NCI-H510A treated with DMSO at 0.1 percent for 48 hours (cell line): ENCODE measurements around the gene ALDH3A1.

ENCODE experiments used
- DNase-seq: peaks from one replicate; lab custom pipeline; 2025; lab: John Stamatoyannopoulos, UW

The ALDH3A1 gene

GRCh38 chr17:19719355-19720209, 28.5 kb downstream of the ALDH3A1 start:
- DNase-seq: no peak

DNA sequence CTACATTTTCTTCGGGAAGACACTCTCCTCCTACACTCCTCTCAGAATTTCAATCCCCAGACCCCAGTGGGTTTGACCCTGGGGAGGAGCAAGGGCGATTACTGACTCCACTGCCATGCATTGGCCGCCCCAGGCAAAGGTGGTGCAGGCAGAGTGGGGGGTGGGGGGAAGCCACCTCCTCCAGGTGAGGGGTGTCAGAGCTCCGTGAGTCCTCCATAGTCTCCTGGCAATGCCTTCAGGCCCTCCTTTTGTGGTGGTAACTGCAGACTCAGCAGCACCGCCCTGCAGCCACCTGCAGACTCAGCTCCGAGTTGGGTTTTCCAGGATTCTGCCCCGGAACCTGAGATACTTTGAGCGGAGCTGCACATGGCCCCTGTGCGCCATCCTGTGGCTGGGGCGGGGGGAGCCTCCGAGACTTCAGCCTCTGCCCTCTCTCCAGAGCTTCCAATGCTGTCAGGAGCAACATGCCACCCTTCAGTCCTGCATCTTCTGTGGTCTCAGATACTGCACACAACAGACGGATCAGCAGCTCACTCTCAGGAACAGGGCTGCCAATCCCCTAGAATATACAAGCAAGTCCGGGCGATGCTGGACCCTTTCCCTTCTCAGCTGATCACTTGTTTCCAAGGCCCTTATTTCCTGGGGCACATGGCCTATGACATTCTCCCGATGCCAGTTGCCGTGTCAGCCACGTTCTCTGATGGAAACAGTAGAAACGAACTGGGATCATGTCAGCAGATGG, 29.3 kb downstream of the ALDH3A1 start:
- DNase-seq: no peak

DNA sequence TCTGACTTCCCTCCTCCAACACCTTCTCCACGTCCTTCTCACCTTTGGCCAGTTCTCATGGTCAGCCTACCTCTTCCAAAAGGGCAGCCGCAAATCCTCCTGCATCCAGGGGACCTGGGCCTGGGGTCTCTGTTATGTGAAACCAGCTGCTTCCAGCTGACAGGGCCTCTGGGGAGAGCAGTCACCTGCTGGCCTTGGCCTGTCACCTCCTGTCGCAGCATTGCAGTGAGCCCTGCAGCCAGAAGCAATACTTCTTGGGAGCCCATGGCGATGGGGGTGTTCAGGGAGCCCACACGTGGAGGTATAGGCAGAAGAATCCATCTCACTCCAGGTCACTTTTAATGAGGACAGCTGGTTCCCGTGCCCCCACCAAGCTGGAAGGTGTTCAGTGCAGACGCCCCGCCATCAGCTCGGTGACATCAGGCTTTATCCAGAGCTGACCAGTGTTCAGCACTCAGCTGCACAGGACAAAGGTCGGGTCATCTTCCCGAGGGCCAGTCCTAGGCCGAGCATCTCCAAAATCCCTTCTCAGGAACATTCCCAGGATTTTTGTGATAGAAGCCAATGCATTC, 30.0 kb downstream of the ALDH3A1 start:
- no peak for DNase-seq

- DNase-seq: no peak
Observed at GRCh38 chr17:19717411-19717908, 30.6 kb downstream of the ALDH3A1 start.

DNA sequence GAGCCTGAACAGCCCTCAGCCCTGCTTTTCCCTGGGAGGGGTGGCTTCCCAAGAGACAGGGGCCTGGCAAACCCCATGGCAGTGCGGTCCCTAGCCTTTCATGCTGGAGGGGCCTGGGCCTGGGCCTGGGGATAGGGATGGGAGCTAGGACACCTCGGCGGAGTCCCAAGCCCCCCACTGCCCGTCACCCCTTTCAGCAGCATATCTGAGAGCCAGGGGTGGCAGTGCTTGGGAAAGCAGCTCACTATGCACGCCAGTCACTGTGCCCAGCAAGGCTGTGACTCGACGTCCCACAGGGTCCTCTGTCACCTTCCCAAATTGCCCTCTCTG, 31.1 kb downstream of the ALDH3A1 start:
- no peak for DNase-seq

DNA sequence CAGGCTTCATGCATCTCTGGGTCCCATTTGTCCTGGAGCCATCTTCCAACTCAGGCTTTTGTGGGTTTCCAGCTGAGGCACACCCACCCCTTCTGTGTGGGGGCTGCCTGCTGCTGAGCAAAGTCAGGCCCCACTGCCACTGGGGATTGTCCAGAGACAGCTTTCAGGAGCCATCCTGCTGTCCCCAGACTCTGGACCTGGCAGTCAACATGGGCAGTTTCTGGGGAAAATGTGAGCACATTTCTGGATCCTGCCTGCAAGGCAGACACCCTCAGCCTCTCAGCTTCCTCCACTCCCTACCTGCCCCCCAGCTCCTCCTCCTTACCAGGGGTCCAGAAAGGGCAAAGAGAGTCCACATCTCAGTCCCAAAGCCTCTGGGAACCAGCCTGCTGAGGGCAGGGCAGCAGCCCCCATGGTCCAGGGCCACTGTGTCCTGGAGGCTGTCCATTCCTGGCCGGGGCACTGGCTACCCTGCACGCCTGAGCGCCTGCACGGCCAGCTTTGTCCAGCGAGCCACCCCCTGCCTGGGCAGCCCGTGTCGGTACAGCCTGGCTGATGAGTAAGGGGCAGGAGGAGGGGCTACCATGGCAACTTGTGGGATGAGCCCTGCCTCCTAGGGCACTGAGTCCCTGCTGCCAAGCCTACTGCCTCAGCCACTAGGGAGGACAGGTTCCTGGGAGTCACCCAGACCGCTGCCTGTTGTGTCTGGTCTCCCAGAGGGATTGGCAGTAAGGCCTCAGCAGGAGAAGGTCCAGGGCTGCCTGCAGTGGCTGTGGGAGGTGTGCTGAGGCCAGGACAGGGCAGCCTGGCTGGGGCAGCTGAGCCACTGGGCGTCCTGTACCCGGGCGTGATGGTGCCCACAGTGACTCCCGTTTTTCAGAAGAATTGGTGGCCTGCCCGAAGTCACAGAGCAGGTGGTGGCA, 31.7 kb downstream of the ALDH3A1 start, which contains the start of gene SLC47A2:
Gene SLC47A2, minus strand, starts transcription at position 477 of the 923 bp plus-strand sequence. Its CDS starts 29 bp downstream, at position 448.
- no peak for DNase-seq

DNA sequence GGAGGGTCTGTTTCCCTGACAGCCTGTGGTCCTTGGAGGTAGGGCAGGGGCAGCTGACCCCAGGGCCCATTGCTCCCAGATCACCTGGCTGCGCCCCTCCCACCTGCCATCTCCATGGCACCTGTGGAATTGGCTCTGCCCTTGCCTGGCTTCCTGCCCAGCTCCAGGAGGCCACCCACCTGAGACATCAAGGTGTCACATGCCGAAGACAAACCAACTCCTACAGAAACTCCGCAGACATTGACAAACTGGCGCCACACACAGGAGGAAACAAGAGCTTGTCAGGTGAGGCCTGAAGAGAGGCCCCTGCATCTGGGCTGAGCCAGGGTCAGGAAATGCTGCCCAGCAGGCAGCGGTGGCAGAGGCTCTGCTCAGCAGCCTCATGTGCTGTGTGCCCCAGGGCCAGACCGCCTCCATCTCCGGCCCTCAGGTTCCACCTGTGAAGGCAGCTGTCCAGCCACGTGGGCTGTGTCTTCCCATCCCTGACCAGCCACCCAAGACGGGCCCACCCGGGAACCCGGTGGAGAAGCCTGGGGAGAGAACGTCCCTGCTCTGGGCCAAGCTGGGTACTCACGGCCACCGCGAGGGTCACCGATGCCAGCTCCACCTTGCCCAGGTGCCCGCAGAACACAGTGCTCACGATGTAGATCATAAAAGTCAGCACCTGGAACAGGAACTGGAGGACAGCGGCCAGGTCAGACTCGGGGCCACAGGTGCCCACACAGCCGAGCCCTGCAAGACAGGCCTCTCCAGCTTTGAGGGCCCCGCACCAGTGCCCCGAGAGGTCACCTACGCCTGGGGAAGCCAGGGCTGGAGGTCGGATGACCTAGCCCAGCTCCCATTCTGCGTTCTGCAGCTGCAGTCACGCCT, 33.3 kb downstream of the ALDH3A1 start:
- peak; percentile 84 for DNase-seq

DNA sequence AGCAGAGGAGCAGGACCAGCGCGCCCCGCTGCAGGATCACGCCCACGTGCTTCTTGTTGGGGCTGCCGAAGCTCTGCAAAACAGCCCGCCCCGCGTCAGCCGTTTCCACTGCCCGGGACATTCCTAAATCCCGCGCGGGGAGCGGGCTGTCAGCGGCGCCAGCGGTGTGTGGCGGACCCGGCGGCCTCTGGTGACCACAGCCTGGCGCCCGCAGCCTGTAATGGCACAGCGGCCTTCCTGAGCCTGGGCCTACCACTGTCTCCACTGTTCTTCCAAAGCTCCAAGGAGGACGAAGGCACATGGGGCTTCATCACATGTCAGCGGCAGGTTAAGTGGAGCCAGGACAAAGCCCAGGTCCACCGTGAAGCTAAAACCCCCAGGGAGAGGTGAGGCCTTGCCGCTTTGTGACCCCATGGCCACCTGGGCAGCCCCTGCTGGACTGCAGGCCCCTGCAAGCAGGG, 34.2 kb downstream of the ALDH3A1 start:
- DNase-seq: no peak

- no peak for DNase-seq
Observed at GRCh38 chr17:19713462-19713861, 34.6 kb downstream of the ALDH3A1 start.

GRCh38 chr17:19712436-19713004, 35.6 kb downstream of the ALDH3A1 start:
- DNase-seq: no peak

DNA sequence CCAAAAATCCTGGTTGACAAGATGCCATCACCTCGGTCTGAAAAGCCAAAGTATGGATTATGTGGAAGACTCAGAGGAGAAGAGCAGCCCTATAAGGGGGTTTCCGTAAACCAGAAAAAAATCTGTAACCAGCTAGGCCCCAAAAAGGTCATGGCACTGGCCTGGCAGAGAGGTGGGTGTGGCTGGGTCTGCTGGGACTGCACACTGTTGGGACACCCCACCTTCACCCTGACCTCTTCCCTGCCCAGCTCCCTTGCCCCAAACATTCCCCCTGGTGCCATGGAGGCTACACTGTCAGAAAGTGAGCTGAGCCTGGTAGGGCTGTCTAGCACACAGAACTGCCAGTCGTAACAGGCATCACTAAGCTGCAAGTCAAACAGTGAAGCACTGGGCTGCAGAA, 38.3 kb downstream of the ALDH3A1 start:
- no peak for DNase-seq

DNA sequence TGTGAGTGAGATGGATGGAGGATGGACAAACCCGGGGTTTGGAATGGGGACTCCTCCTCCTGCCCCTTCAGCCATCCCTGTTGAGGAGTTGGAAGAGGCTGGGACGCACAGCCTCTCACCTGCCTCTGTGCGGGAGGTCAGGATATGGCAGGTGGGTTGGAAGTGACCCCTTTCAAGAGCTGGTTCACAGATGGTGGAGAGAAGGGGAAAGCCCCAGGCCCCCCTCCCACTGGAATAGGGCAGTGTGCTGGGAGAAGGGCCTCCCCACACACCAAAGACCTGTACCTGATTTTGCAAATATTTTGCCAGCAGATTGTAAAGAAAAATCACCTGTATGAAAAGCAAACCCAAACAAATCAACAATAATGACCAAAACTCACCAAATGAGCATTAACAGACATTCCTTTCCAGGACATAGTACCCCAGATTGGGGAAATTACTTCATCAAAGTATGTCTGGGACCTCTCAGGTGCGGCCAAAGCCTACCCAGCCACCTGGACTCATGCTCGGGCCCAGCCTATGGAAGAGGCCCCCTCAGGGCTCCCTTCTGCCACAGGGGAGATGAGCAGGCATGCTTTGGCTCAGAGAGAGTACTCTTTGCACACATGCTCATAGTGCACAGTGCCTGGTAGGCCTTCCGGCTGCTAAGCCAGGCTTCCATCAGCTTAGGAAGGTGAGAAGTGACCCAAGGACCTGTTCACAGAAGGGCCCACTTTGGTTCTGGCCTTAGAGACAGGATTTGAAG, 39.5 kb downstream of the ALDH3A1 start:
- no peak for DNase-seq

GRCh38 chr17:19707728-19708221, 40.3 kb downstream of the ALDH3A1 start:
- DNase-seq: no peak

DNA sequence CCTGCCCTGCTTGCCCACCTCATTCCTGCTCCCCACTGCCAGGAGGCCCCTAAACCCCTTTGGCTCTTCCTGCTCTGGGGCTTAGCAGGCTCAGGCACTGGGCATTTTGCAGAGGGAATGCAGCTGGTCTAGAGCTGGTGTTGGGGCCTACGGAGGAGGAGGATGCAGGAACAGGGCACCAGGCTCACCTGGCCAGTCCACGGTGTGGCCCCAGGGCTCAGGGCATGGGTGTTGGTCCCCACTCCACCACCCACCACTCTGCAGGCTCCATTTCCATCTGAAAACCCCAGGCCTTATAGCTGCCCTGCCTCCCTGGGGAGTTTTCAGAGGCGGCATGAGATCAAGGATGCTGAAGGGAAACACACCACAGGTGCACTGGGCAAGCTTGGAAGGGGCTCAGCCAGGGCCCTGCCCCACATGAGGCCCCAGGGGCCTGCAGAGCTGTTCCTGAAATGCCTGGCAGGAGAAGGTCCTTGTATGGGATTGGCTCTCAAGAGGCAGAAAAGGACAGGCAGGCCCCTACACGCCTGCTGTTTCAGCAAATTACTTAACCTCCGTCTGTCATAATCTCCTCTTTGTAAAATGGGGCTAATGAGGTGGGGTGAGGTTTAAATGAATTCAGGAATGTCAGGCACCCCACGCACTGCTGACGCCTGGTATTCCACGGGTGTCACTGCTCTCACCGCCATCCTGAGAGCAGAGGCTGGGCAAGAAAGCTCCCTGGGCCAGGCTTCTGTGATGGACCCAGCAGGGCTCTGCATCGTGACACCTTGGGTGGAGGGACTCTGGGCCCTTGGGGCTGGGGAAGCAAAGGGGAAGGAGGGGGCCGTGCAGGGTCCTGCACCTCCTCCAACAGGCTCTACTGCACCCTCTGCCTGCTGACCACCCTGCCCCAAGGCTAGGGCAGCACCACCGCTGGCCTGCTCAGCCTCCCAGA, 41.0 kb downstream of the ALDH3A1 start:
- peak; percentile 83 for DNase-seq

- DNase-seq: peak; percentile 41
Observed at GRCh38 chr17:19705771-19706770, 42.0 kb downstream of the ALDH3A1 start.

DNA sequence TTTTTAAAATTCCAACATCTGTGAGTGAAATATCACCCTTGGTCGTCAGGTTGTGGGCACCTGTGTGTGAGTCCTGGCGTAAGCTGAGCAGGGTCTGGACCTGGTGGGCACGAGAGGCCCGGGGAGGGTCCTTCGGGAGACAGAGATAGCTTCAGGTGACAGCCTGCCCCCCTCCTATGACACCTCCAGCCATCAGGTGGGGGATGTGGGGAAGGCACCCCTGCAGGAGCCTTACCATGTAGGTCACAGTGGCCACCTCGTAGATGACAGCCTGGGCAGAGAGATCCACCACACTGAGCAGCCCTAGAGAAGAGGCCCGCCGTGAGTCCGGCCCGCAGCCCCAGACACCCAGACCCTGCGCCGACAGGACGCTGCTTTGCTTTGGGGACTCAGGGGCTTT, 42.9 kb downstream of the ALDH3A1 start:
- DNase-seq: no peak
